ENCODE measurements around the gene CDH10. TPM values are rescaled to one million over a fixed set of nuclear protein-coding genes. Genes with fewer than 3 reads are reported as not detected.

The CDH10 gene
- total RNA-seq, 3 donors from 2014 or later (not counting 1 experiment from before 2014, with no cell fraction given), result not detected

- TF ChIP-seq CTCF (IDR thresholded peaks at IDR 0.05), result no peak
- Mint-ChIP-seq H3K4me1 (no peaks in the 10 kb centered on the region), H3K27me3 (ENCODE audit: low read depth in 2 of 2) (no peaks in the 10 kb centered on the region), H3K36me3 (no peaks in the 10 kb centered on the region), H3K9me3 (peaks cover 9 to 13% of the 10 kb centered on the region in 2 donors), H3K4me3 (no peak overlapping the region), H3K27ac (no peak overlapping the region)
- H3K36me3 ChIP-seq (ENCODE audit: control insufficient read depth, insufficient read depth, low read length), result no peaks in the 10 kb centered on the region
- H3K9me3 ChIP-seq (ENCODE audit: control insufficient read depth, insufficient read depth, low read length), result no peaks in the 10 kb centered on the region
- H3K4me3 ChIP-seq (ENCODE audit: low read length), result no peak overlapping the region
- H3K4me1 ChIP-seq (ENCODE audit: control insufficient read depth, insufficient read depth, low read length), result no peaks in the 10 kb centered on the region
- intact Hi-C loops (cut with micrococcal nuclease), result no loop called here
- H3K27ac ChIP-seq (ENCODE audit: low read length), result no peak overlapping the region
- WGBS (ENCODE audit: insufficient coverage), result 79% methylated on average over 2 of the region's 2 CpGs
- DNase-seq, result no peak
- no peak for ATAC-seq
- no peaks in the 10 kb centered on the region for H3K27me3 ChIP-seq (ENCODE audit: control insufficient read depth, insufficient read depth, low read length)
Observed at GRCh38 chr5:24643880-24644279, 898 bp downstream of the CDH10 start.

GRCh38 chr5:24643156-24643555, 1.6 kb downstream of the CDH10 start:
- no peaks in the 10 kb centered on the region for H3K36me3 ChIP-seq (ENCODE audit: control insufficient read depth, insufficient read depth, low read length)
- H3K4me3 ChIP-seq (ENCODE audit: low read length), result no peak overlapping the region
- TF ChIP-seq CTCF (IDR thresholded peaks at IDR 0.05), result no peak
- Mint-ChIP-seq H3K27me3 (ENCODE audit: low read depth in 2 of 2) (no peaks in the 10 kb centered on the region), H3K27ac (no peak overlapping the region), H3K9me3 (peaks cover 7 to 10% of the 10 kb centered on the region in 2 donors), H3K4me1 (no peaks in the 10 kb centered on the region), H3K4me3 (no peak overlapping the region), H3K36me3 (no peaks in the 10 kb centered on the region)
- no peaks in the 10 kb centered on the region for H3K9me3 ChIP-seq (ENCODE audit: control insufficient read depth, insufficient read depth, low read length)
- ATAC-seq (no peak), DNase-seq (no peak)
- WGBS (ENCODE audit: insufficient coverage), result 69% methylated on average over 4 of the region's 5 CpGs
- H3K4me1 ChIP-seq (ENCODE audit: control insufficient read depth, insufficient read depth, low read length), result no peaks in the 10 kb centered on the region
- intact Hi-C loops (cut with micrococcal nuclease), result no loop called here
- H3K27ac ChIP-seq (ENCODE audit: low read length), result no peak overlapping the region
- H3K27me3 ChIP-seq (ENCODE audit: control insufficient read depth, insufficient read depth, low read length), result no peaks in the 10 kb centered on the region

- no peaks in the 10 kb centered on the region for H3K27me3 ChIP-seq (ENCODE audit: control insufficient read depth, insufficient read depth, low read length)
- Mint-ChIP-seq H3K27ac (no peak overlapping the region), H3K36me3 (no peaks in the 10 kb centered on the region), H3K4me3 (no peak overlapping the region), H3K27me3 (ENCODE audit: low read depth in 2 of 2) (no peaks in the 10 kb centered on the region), H3K9me3 (peaks cover 7 to 10% of the 10 kb centered on the region in 2 donors), H3K4me1 (no peaks in the 10 kb centered on the region)
- intact Hi-C loops (cut with micrococcal nuclease), result no loop called here
- no peak overlapping the region for H3K27ac ChIP-seq (ENCODE audit: low read length)
- DNase-seq (no peak), ATAC-seq (no peak)
- H3K9me3 ChIP-seq (ENCODE audit: control insufficient read depth, insufficient read depth, low read length), result no peaks in the 10 kb centered on the region
- H3K4me1 ChIP-seq (ENCODE audit: control insufficient read depth, insufficient read depth, low read length), result no peaks in the 10 kb centered on the region
- no CpG with 5 or more reads among the region's 1 CpG for WGBS (ENCODE audit: insufficient coverage)
- TF ChIP-seq CTCF (IDR thresholded peaks at IDR 0.05), result no peak
- H3K36me3 ChIP-seq (ENCODE audit: control insufficient read depth, insufficient read depth, low read length), result no peaks in the 10 kb centered on the region
- no peak overlapping the region for H3K4me3 ChIP-seq (ENCODE audit: low read length)
Observed at GRCh38 chr5:24642022-24642421, 2.8 kb downstream of the CDH10 start.

- Mint-ChIP-seq H3K27ac (no peak overlapping the region), H3K4me3 (no peak overlapping the region), H3K9me3 (peaks cover 6 to 8% of the 10 kb centered on the region in 2 donors), H3K4me1 (no peaks in the 10 kb centered on the region), H3K27me3 (ENCODE audit: low read depth in 2 of 2) (no peaks in the 10 kb centered on the region), H3K36me3 (no peaks in the 10 kb centered on the region)
- DNase-seq (no peak), ATAC-seq (no peak)
- Histone ChIP-seq H3K4me3 (ENCODE audit: low read length) (no peak overlapping the region), H3K9me3 (ENCODE audit: control insufficient read depth, insufficient read depth, low read length) (no peaks in the 10 kb centered on the region), H3K27me3 (ENCODE audit: control insufficient read depth, insufficient read depth, low read length) (no peaks in the 10 kb centered on the region), H3K36me3 (ENCODE audit: control insufficient read depth, insufficient read depth, low read length) (no peaks in the 10 kb centered on the region), H3K4me1 (ENCODE audit: control insufficient read depth, insufficient read depth, low read length) (no peaks in the 10 kb centered on the region), H3K27ac (ENCODE audit: low read length) (no peak overlapping the region)
- intact Hi-C loops (cut with micrococcal nuclease), result no loop called here
- no peak for TF ChIP-seq CTCF (IDR thresholded peaks at IDR 0.05)
- WGBS (ENCODE audit: insufficient coverage), result 80% methylated on average over 4 of the region's 5 CpGs
Observed at GRCh38 chr5:24635209-24635608, 9.6 kb downstream of the CDH10 start.

All from natural killer cell (primary cell).